Fibroblast of pulmonary artery (primary cell): ENCODE results near the gene COL15A1.
A peak's percentile ranks its signal among the peaks of the same experiment; 100 is the strongest.

Experiments used
- DNase-seq: peaks from one replicate; pipeline ENCODE4 v3.0.0-alpha.2; 2010; ENCODE audit warnings: low read depth
- H3K4me3 ChIP-seq: replicated peaks from 2 replicates; pipeline ENCODE4 v1.5.1; 2011; ENCODE audit warnings: low read depth, mild to moderate bottlenecking, control low read depth, low read length, moderate library complexity
- CTCF ChIP-seq: IDR thresholded peaks from 2 replicates; pipeline ENCODE4 v1.5.1; 2011; ENCODE audit warnings: mild to moderate bottlenecking, control low read depth, low read length, inconsistent platforms; ENCODE audit errors: missing control alignments

COL15A1 gene

GRCh38 chr9:98968601-98969337 lies 25.1 kb downstream of the COL15A1 start:
- H3K4me3 ChIP-seq: no peak overlapping the region
- no peak for TF ChIP-seq CTCF
- DNase-seq: no peak

- no peak overlapping the region for H3K4me3 ChIP-seq
- no peak for DNase-seq
- no peak for TF ChIP-seq CTCF
These were observed 26.9 kb downstream of the COL15A1 start for GRCh38 chr9:98970532-98971041.

GRCh38 chr9:98971168-98971914 lies 27.6 kb downstream of the COL15A1 start:
- peak; percentile 57 for DNase-seq
- H3K4me3 ChIP-seq: no peak overlapping the region
- TF ChIP-seq CTCF: no peak

- no peak for DNase-seq
- H3K4me3 ChIP-seq: no peak overlapping the region
- no peak for TF ChIP-seq CTCF
These were observed 28.2 kb downstream of the COL15A1 start for GRCh38 chr9:98971915-98972223.

GRCh38 chr9:98972716-98973115 lies 29.0 kb downstream of the COL15A1 start:
- no peak for DNase-seq
- no peak for TF ChIP-seq CTCF

GRCh38 chr9:98973171-98973570 lies 29.5 kb downstream of the COL15A1 start:
- H3K4me3 ChIP-seq: no peak overlapping the region
- TF ChIP-seq CTCF: no peak
- DNase-seq: no peak

More at GRCh38 chr9:98972716-98973115, 29.0 kb downstream of the COL15A1 start:
- no peak overlapping the region for H3K4me3 ChIP-seq
